ENCODE results near the gene ARVCF. TPM values are rescaled to one million over a fixed set of nuclear protein-coding genes. Genes with fewer than 3 reads are reported as not detected.

Gene ARVCF
- total and polyA plus RNA-seq, 9 of the 15 experiments (the other 6 are each of a cell fraction or from before 2014, with no cell fraction given): 0.03 to 97.4 (median 15.6) TPM

- TF ChIP-seq KAT2B (IDR thresholded peaks at IDR 0.05; ENCODE audit: low read depth, low read length): peak; percentile 15
- no peak for TF ChIP-seq GABPB2 (CRISPR knock-in tag; conservative IDR thresholded peaks at IDR 0.05)
- TF ChIP-seq MXI1 (IDR thresholded peaks at IDR 0.05; ENCODE audit: low read depth, low read length): no peak; the same call in 1 of the 2 replicates
- no peak for TF ChIP-seq ATF1 (CRISPR knock-in tag; IDR thresholded peaks at IDR 0.05)
- TF ChIP-seq ATF1 (tag; IDR thresholded peaks at IDR 0.05): no peak
- no peak for TF ChIP-seq LEF1 (IDR thresholded peaks at IDR 0.05)
- TF ChIP-seq RBM15 (IDR thresholded peaks at IDR 0.05; ENCODE audit: insufficient read depth, low read length): no peak
- TF ChIP-seq ZNF780A (CRISPR knock-in tag; IDR thresholded peaks at IDR 0.05): no peak
- TF ChIP-seq ZNF140 (CRISPR knock-in tag; IDR thresholded peaks at IDR 0.05): peak; percentile 63; the same call in 1 of the 2 replicates
- peak; percentile 72 for TF ChIP-seq ZNF79 (CRISPR knock-in tag; IDR thresholded peaks at IDR 0.05; ENCODE audit: low read depth)
- no peak for TF ChIP-seq KAT7 (CRISPR knock-in tag; IDR thresholded peaks at IDR 0.05; ENCODE audit: borderline replicate concordance)
- peak; percentile 79 for TF ChIP-seq JUND (IDR thresholded peaks at IDR 0.05; ENCODE audit: borderline replicate concordance, low read depth, low read length)
- no peak for TF ChIP-seq JUND (tag; IDR thresholded peaks at IDR 0.05; ENCODE audit: borderline replicate concordance, low read depth, low read length)
- TF ChIP-seq KLF6 (CRISPR knock-in tag; IDR thresholded peaks at IDR 0.05; ENCODE audit: borderline replicate concordance): peak; percentile 76; the same call in 1 of the 2 replicates
- 0 out of 2 replicates have a peak, but pooled peaks have one; percentile 74 for TF ChIP-seq ZNF408 (CRISPR knock-in tag; IDR thresholded peaks at IDR 0.05; ENCODE audit: low read depth)
- TF ChIP-seq POLR2H (tag; IDR thresholded peaks at IDR 0.05; ENCODE audit: low read depth): no peak
- peak; percentile 91 for TF ChIP-seq SMAD4 (CRISPR knock-in tag; conservative IDR thresholded peaks at IDR 0.05)
- TF ChIP-seq CGGBP1 (CRISPR knock-in tag; IDR thresholded peaks at IDR 0.05): no peak
- no peak for TF ChIP-seq ZNF740 (CRISPR knock-in tag; IDR thresholded peaks at IDR 0.05)
- TF ChIP-seq ZNF740 (tag; IDR thresholded peaks at IDR 0.05): peak in 1 of 2 experiments; percentile 74; a peak in 2 of 4 replicates
- 0 out of 2 replicates have a peak, but pooled peaks have one; percentile 35 for TF ChIP-seq ZNF280B (CRISPR knock-in tag; IDR thresholded peaks at IDR 0.05)
- no peak for TF ChIP-seq NR1H2 (CRISPR knock-in tag; IDR thresholded peaks at IDR 0.05)
- no peak for TF ChIP-seq ZNF277 (CRISPR knock-in tag; IDR thresholded peaks at IDR 0.05; ENCODE audit: borderline replicate concordance)
- TF ChIP-seq ZKSCAN1 (IDR thresholded peaks at IDR 0.05; ENCODE audit: low read depth, low read length): peak; percentile 33; the same call in 1 of the 2 replicates
- peak; percentile 62 for TF ChIP-seq ELF2 (CRISPR knock-in tag; IDR thresholded peaks at IDR 0.05)
Observed at GRCh38 chr22:19943082-19944026, 73.3 kb downstream of the ARVCF start (continued).

Data from K562 (cell line).